Parathyroid adenoma (tissue), 2 donors: ENCODE measurements around the gene NEK4.

Source experiments
- H2AFZ ChIP-seq: fragments of 300-600 bp; sonication (generic); one replicate; pipeline ENCODE4 v1.7.0; 2017; ENCODE audit warnings: antibody characterized with exemption, mild to moderate bottlenecking
- H3K27ac ChIP-seq: fragments of 300-600 bp; sonication (generic); one replicate; pipeline ENCODE4 v1.7.0; 2017
- H3K27me3 ChIP-seq: fragments of 300-600 bp; sonication (generic); one replicate; pipeline ENCODE4 v1.7.0; 2017; ENCODE audit warnings: low read length; ENCODE audit not compliant: control insufficient read depth, insufficient read depth
- H3K36me3 ChIP-seq: fragments of 300-600 bp; sonication (generic); one replicate; pipeline ENCODE4 v1.7.0; 2017; ENCODE audit warnings: low read length; ENCODE audit not compliant: control insufficient read depth, insufficient read depth
- H3K4me1 ChIP-seq: fragments of 300-600 bp; sonication (generic); one replicate; pipeline ENCODE4 v1.7.0; 2017; ENCODE audit warnings: control low read depth
- H3K4me2 ChIP-seq: fragments of 300-600 bp; sonication (generic); one replicate; pipeline ENCODE4 v1.7.0; 2017; ENCODE audit warnings: low read length
- H3K4me3 ChIP-seq: fragments of 300-600 bp; sonication (generic); one replicate; pipeline ENCODE4 v1.7.0; 2017; ENCODE audit warnings: low read depth, low read length
- H3K79me2 ChIP-seq: fragments of 300-600 bp; sonication (generic); one replicate; pipeline ENCODE4 v1.7.0; 2017; ENCODE audit warnings: control low read depth
- H3K9ac ChIP-seq: fragments of 300-600 bp; sonication (generic); one replicate; pipeline ENCODE4 v1.7.0; 2017; ENCODE audit warnings: mild to moderate bottlenecking
- H3K9me3 ChIP-seq: fragments of 300-600 bp; sonication (generic); one replicate; pipeline ENCODE4 v1.7.0; 2017; ENCODE audit warnings: low read length; ENCODE audit not compliant: control insufficient read depth
- CTCF ChIP-seq: fragments of 300-600 bp; sonication (generic); IDR thresholded peaks from one replicate; pipeline ENCODE4 v1.7.0; 2017; ENCODE audit warnings: antibody characterized with exemption, mild to moderate bottlenecking
- donor health status: primary hyperparathyroidism.

The NEK4 gene

GRCh38 chr3:52724511-52724910 lies 46.2 kb downstream of the NEK4 start:
- Histone ChIP-seq H3K79me2 (peaks cover 2% of the 10 kb centered on the region), H3K36me3 (no peaks in the 10 kb centered on the region), H3K27me3 (no peaks in the 10 kb centered on the region), H3K9ac (no peak overlapping the region), H3K27ac (no peak overlapping the region), H3K4me2 (no peak overlapping the region), H2AFZ (no peak overlapping the region), H3K9me3 (no peaks in the 10 kb centered on the region), H3K4me3 (no peak overlapping the region), H3K4me1 (peaks cover 6% of the 10 kb centered on the region)
- TF ChIP-seq CTCF, result no peak

- no peak overlapping the region for H3K4me2 ChIP-seq
- H2AFZ ChIP-seq, result no peak overlapping the region
- H3K27me3 ChIP-seq, result no peaks in the 10 kb centered on the region
- peaks cover 6% of the 10 kb centered on the region for H3K4me1 ChIP-seq
- no peak overlapping the region for H3K27ac ChIP-seq
- peaks cover 5% of the 10 kb centered on the region for H3K79me2 ChIP-seq
- H3K9me3 ChIP-seq, result no peaks in the 10 kb centered on the region
- H3K4me3 ChIP-seq, result no peak overlapping the region
- no peaks in the 10 kb centered on the region for H3K36me3 ChIP-seq
- H3K9ac ChIP-seq, result no peak overlapping the region
- no peak for TF ChIP-seq CTCF
These were observed 46.8 kb downstream of the NEK4 start for GRCh38 chr3:52723935-52724334.

- H3K4me2 ChIP-seq, result no peak overlapping the region
- no peaks in the 10 kb centered on the region for H3K9me3 ChIP-seq
- no peak overlapping the region for H3K27ac ChIP-seq
- peaks cover 3% of the 10 kb centered on the region for H3K79me2 ChIP-seq
- peaks cover 6% of the 10 kb centered on the region for H3K4me1 ChIP-seq
- H3K9ac ChIP-seq, result no peak overlapping the region
- no peaks in the 10 kb centered on the region for H3K27me3 ChIP-seq
- no peak overlapping the region for H2AFZ ChIP-seq
- TF ChIP-seq CTCF, result no peak
- H3K36me3 ChIP-seq, result no peaks in the 10 kb centered on the region
- no peak overlapping the region for H3K4me3 ChIP-seq
These were observed 48.2 kb downstream of the NEK4 start for GRCh38 chr3:52722491-52722890.

GRCh38 chr3:52721730-52722008 lies 49.1 kb downstream of the NEK4 start:
- Histone ChIP-seq H3K79me2 (peaks cover 3% of the 10 kb centered on the region), H3K36me3 (no peaks in the 10 kb centered on the region), H3K4me1 (peaks cover 6% of the 10 kb centered on the region), H3K4me2 (no peak overlapping the region), H3K27ac (no peak overlapping the region), H3K27me3 (no peaks in the 10 kb centered on the region), H3K4me3 (no peak overlapping the region), H3K9ac (no peak overlapping the region), H2AFZ (no peak overlapping the region), H3K9me3 (no peaks in the 10 kb centered on the region)
- TF ChIP-seq CTCF, result no peak

GRCh38 chr3:52721002-52721729 lies 49.6 kb downstream of the NEK4 start:
- H3K27ac ChIP-seq, result no peak overlapping the region
- peaks cover 6% of the 10 kb centered on the region for H3K4me1 ChIP-seq
- no peak overlapping the region for H3K9ac ChIP-seq
- no peak overlapping the region for H2AFZ ChIP-seq
- no peaks in the 10 kb centered on the region for H3K27me3 ChIP-seq
- H3K79me2 ChIP-seq, result peaks cover 3% of the 10 kb centered on the region
- no peak overlapping the region for H3K4me3 ChIP-seq
- no peaks in the 10 kb centered on the region for H3K36me3 ChIP-seq
- TF ChIP-seq CTCF, result no peak
- no peaks in the 10 kb centered on the region for H3K9me3 ChIP-seq
- H3K4me2 ChIP-seq, result peak overlapping the region; percentile 33
